Suprapubic skin (tissue), 3 donors: ENCODE results near the gene PIP5K1B.

Experiments
- CTCF ChIP-seq, 2 donors: fragments of 200-600 bp in 1 of 2; fragments of 450-650 bp in 1 of 2; sonication (generic) in 1 of 2; IDR thresholded peaks; one replicate each; pipeline ENCODE4 v1.5.1; 2016 to 2019; ENCODE audit warnings: antibody characterized with exemption in 2 of 2, mild to moderate bottlenecking in 1 of 2, moderate library complexity in 1 of 2
- EP300 ChIP-seq: sonication (generic); formaldehyde crosslinking; IDR thresholded peaks from one replicate; pipeline ENCODE4 v1.6.1; 2017; ENCODE audit warnings: antibody characterized with exemption

GRCh38 chr9:68702493-68702892, 2.5 kb upstream of the PIP5K1B start:
- no peak for TF ChIP-seq CTCF (IDR thresholded peaks at IDR 0.05)
- TF ChIP-seq EP300 = no peak
